AG04449 (cell line): ENCODE results near the gene MED13L.

ENCODE experiments used
- CTCF ChIA-PET: fragments of 350-600 bp; formaldehyde crosslinking; extraction: SDS; loops from one replicate; lab custom pipeline; 2021; ENCODE audit warnings: antibody characterized with exemption; lab: Yijun Ruan, JAX
- POLR2A ChIA-PET: fragments of 400-600, 350-600 bp; formaldehyde crosslinking; extraction: SDS; loops from one replicate; lab custom pipeline; 2020; ENCODE audit warnings: antibody characterized with exemption, inconsistent platforms; lab: Yijun Ruan, JAX
- DNase-seq: peaks from one replicate; pipeline ENCODE4 v3.0.0-alpha.2; 2010; ENCODE audit warnings: low read depth, low spot score
- H3K4me3 ChIP-seq: 2 replicates; pipeline ENCODE4 v1.5.1; 2011; ENCODE audit warnings: low read depth, mild to moderate bottlenecking, control low read depth, low read length
- CTCF ChIP-seq: IDR thresholded peaks from one replicate; pipeline ENCODE4 v1.5.1; 2011; ENCODE audit warnings: mild to moderate bottlenecking, moderate library complexity, low read length, control low read depth, inconsistent platforms; ENCODE audit not compliant: insufficient read depth; ENCODE audit errors: missing control alignments

The MED13L gene

GRCh38 chr12:115918763-115919162, 358.7 kb downstream of the MED13L start:
- no peak for TF ChIP-seq CTCF
- no peak for DNase-seq
- H3K4me3 ChIP-seq = no peak overlapping the region
- CTCF ChIA-PET = interaction anchor here (0.7 to 7.1 kb wide), 18 partner anchors 8 to 1952 kb away, joined by 3 to 98 read pairs (median 9); no protein-coding TSS in a partner anchor
- POLR2A ChIA-PET = no interaction called here

- TF ChIP-seq CTCF = peak; percentile 92
- ChIA-PET CTCF (interaction anchor here (0.6 to 7.1 kb wide), 47 partner anchors 8 to 1950 kb away, joined by 3 to 98 read pairs (median 4); no protein-coding TSS in a partner anchor), POLR2A (no interaction called here)
- DNase-seq = no peak
- no peak overlapping the region for H3K4me3 ChIP-seq
Measured at GRCh38 chr12:115916910-115917668, 360.4 kb downstream of the MED13L start.

- no peak for TF ChIP-seq CTCF
Measured at GRCh38 chr12:115914122-115914521, 363.4 kb downstream of the MED13L start.

GRCh38 chr12:115912440-115912839, 365.1 kb downstream of the MED13L start:
- no peak for TF ChIP-seq CTCF
- CTCF ChIA-PET = interaction anchor here (0.8 to 2.0 kb wide), 7 partner anchors 8 to 1288 kb away, joined by 3 to 8 read pairs (median 4); no protein-coding TSS in a partner anchor

More at GRCh38 chr12:115914122-115914521, 363.4 kb downstream of the MED13L start:
- no peak for DNase-seq
- POLR2A ChIA-PET = no interaction called here
- no peak overlapping the region for H3K4me3 ChIP-seq
- CTCF ChIA-PET = interaction anchor here (1.2 to 7.1 kb wide), 4 partner anchors 9 to 1251 kb away, joined by 3 to 98 read pairs (median 6); no protein-coding TSS in a partner anchor

GRCh38 chr12:115911360-115911759, 366.1 kb downstream of the MED13L start:
- no peak for TF ChIP-seq CTCF
- CTCF ChIA-PET = interaction anchor here (2.1 kb wide), 1 partner anchor 1944 kb away, joined by 5 read pairs; no protein-coding TSS in a partner anchor
- POLR2A ChIA-PET = no interaction called here
- DNase-seq = no peak
- no peak overlapping the region for H3K4me3 ChIP-seq

More at GRCh38 chr12:115912440-115912839, 365.1 kb downstream of the MED13L start:
- DNase-seq = no peak
- H3K4me3 ChIP-seq = no peak overlapping the region
- POLR2A ChIA-PET = no interaction called here

GRCh38 chr12:115910057-115910456, 367.4 kb downstream of the MED13L start:
- no peak for DNase-seq
- CTCF ChIA-PET = interaction anchor here (1.0 to 2.5 kb wide), 4 partner anchors 8 to 1943 kb away, joined by 4 to 18 read pairs (median 5); no protein-coding TSS in a partner anchor

More at GRCh38 chr12:115910057-115910456, 367.4 kb downstream of the MED13L start:
- H3K4me3 ChIP-seq = no peak overlapping the region
- no peak for TF ChIP-seq CTCF
- POLR2A ChIA-PET = no interaction called here
